ENCODE results near the gene SELENOK.
A peak's percentile ranks its signal among the peaks of the same experiment; 100 is the strongest.
"Not testable (repeated sequence)": the region's sequence is repeated elsewhere in the genome, so short reads cannot be mapped to it uniquely, and the experiment has no call there.

The SELENOK gene

GRCh38 chr3:53891497-53892285 is at the start of gene SELENOK:
Gene SELENOK (minus strand): TSS chr3:53891859.
- peak; percentile 99 for DNase-seq (ENCODE audit: low spot score)

GRCh38 chr3:53941184-53941583 is 49.5 kb upstream of the SELENOK start:
- no peak for DNase-seq (ENCODE audit: low spot score)

- DNase-seq (ENCODE audit: low spot score): no peak
These were observed 49.0 kb upstream of the SELENOK start for GRCh38 chr3:53940623-53941022.

- no peak for DNase-seq (ENCODE audit: low spot score)
These were observed 48.2 kb upstream of the SELENOK start for GRCh38 chr3:53939813-53940212.

- no peak for DNase-seq (ENCODE audit: low spot score)
These were observed 47.5 kb upstream of the SELENOK start for GRCh38 chr3:53939086-53939582.

GRCh38 chr3:53938645-53939044 is 47.0 kb upstream of the SELENOK start:
- peak; percentile 33 for DNase-seq (ENCODE audit: low spot score)

- DNase-seq (ENCODE audit: low spot score): no peak
These were observed 44.7 kb upstream of the SELENOK start for GRCh38 chr3:53936347-53936746.

GRCh38 chr3:53935283-53935901 is 43.7 kb upstream of the SELENOK start:
- DNase-seq (ENCODE audit: low spot score): no peak

GRCh38 chr3:53927208-53927872 is 35.7 kb upstream of the SELENOK start:
- not testable (repeated sequence) for DNase-seq (ENCODE audit: low spot score)

GRCh38 chr3:53921296-53921695 is 29.6 kb upstream of the SELENOK start:
- DNase-seq (ENCODE audit: low spot score): no peak

- DNase-seq (ENCODE audit: low spot score): no peak
These were observed 28.1 kb upstream of the SELENOK start for GRCh38 chr3:53919741-53920140.

GRCh38 chr3:53913401-53913800 is 21.7 kb upstream of the SELENOK start:
- no peak for DNase-seq (ENCODE audit: low spot score)

GRCh38 chr3:53902711-53903110 is 11.1 kb upstream of the SELENOK start:
- DNase-seq (ENCODE audit: low spot score): no peak

- no peak for DNase-seq (ENCODE audit: low spot score)
These were observed 10.4 kb upstream of the SELENOK start for GRCh38 chr3:53902067-53902466.

GRCh38 chr3:53900666-53901331 is 9.1 kb upstream of the SELENOK start:
- no peak for DNase-seq (ENCODE audit: low spot score)

- DNase-seq (ENCODE audit: low spot score): no peak
These were observed 8.1 kb upstream of the SELENOK start for GRCh38 chr3:53899750-53900149.

GRCh38 chr3:53892286-53892637 is 603 bp upstream of the SELENOK start:
- no peak for DNase-seq (ENCODE audit: low spot score)

GRCh38 chr3:53890726-53891475 is 758 bp downstream of the SELENOK start:
- DNase-seq (ENCODE audit: low spot score): peak; percentile 26

- DNase-seq (ENCODE audit: low spot score): no peak
These were observed 3.4 kb downstream of the SELENOK start for GRCh38 chr3:53888232-53888631.

GRCh38 chr3:53887446-53887845 is 4.2 kb downstream of the SELENOK start:
- no peak for DNase-seq (ENCODE audit: low spot score)

- DNase-seq (ENCODE audit: low spot score): peak; percentile 75
These were observed 6.4 kb downstream of the SELENOK start for GRCh38 chr3:53885239-53885638.

- DNase-seq (ENCODE audit: low spot score): no peak
These were observed 7.0 kb downstream of the SELENOK start for GRCh38 chr3:53884623-53885022.
